OCI-LY7 (cell line): Measurements from ENCODE around the gene KCNJ11. TPM values are rescaled to one million over a fixed set of nuclear protein-coding genes. Genes with fewer than 3 reads are reported as not detected.

ENCODE experiments used
- BruUV-seq: library from RNA; stranded (reverse); fragments of 400-500 nt; replicated peaks from 2 replicates; lab custom pipeline; 2021; lab: Mats Ljungman, UMichigan
- CTCF ChIA-PET: fragments of 300-600 bp; sonication (Branson Sonifier 250); formaldehyde crosslinking; loops from one replicate; lab custom pipeline; 2022; ENCODE audit warnings: antibody characterized with exemption; ENCODE audit not compliant: unreplicated experiment; lab: Charles Lee
- POLR2A ChIA-PET: fragments of 300-600 bp; sonication (Branson Sonifier 250); formaldehyde crosslinking; loops from one replicate; lab custom pipeline; 2022; ENCODE audit warnings: antibody characterized with exemption; lab: Charles Lee
- DNase-seq: peaks from one replicate; pipeline ENCODE4 v3.0.0-alpha.2; 2015; ENCODE audit warnings: low spot score
- H2AFZ ChIP-seq: fragments of 200-600 bp; sonication (generic), shearing (Covaris generic); 2 replicates; pipeline ENCODE4 v1.6.1; 2014; ENCODE audit warnings: mild to moderate bottlenecking, antibody characterized with exemption, low read length, moderate library complexity
- H3K27ac ChIP-seq: fragments of 200-600 bp; sonication (generic); 2 replicates; pipeline ENCODE4 v1.5.1; 2014; ENCODE audit warnings: mixed run types, low read depth, mild to moderate bottlenecking, moderate library complexity, low read length, inconsistent platforms; ENCODE audit not compliant: poor library complexity, severe bottlenecking
- H3K36me3 ChIP-seq: fragments of 200-600 bp; sonication (generic); 2 replicates; pipeline ENCODE4 v1.6.1; 2014; ENCODE audit warnings: mild to moderate bottlenecking, antibody characterized with exemption, low read length, moderate library complexity, mixed read lengths; ENCODE audit not compliant: insufficient read depth
- H3K4me1 ChIP-seq: fragments of 200-600 bp; sonication (generic); 2 replicates; pipeline ENCODE4 v1.5.1; 2014; ENCODE audit warnings: mild to moderate bottlenecking, low read length; ENCODE audit not compliant: insufficient read depth, poor library complexity, severe bottlenecking
- H3K4me2 ChIP-seq: fragments of 200-600 bp; sonication (generic); 2 replicates; pipeline ENCODE4 v1.6.1; 2014; ENCODE audit warnings: mild to moderate bottlenecking, low read length
- H3K4me3 ChIP-seq: fragments of 200-600 bp; sonication (generic); 2 replicates; pipeline ENCODE4 v1.5.1; 2014; ENCODE audit warnings: mild to moderate bottlenecking, low read depth, low read length; ENCODE audit not compliant: poor library complexity, severe bottlenecking
- H3K79me2 ChIP-seq: fragments of 200-600 bp; sonication (generic); 2 replicates; pipeline ENCODE4 v1.6.1; 2016; ENCODE audit warnings: low read depth, mild to moderate bottlenecking, low read length, moderate library complexity, mixed read lengths; ENCODE audit not compliant: insufficient read depth
- H3K9me2 ChIP-seq: fragments of 200-600 bp; sonication (generic); 2 replicates; pipeline ENCODE4 v1.6.1; 2016; ENCODE audit warnings: mild to moderate bottlenecking, low read length, mixed read lengths; ENCODE audit not compliant: insufficient read depth
- H3K9me3 ChIP-seq: fragments of 200-600 bp; sonication (generic); 2 replicates; pipeline ENCODE4 v1.6.1; 2014; ENCODE audit warnings: mild to moderate bottlenecking, mixed run types, low read length, mixed read lengths
- H4K20me1 ChIP-seq: fragments of 200-600 bp; sonication (generic); 2 replicates; pipeline ENCODE4 v1.6.1; 2014; ENCODE audit warnings: mild to moderate bottlenecking, antibody characterized with exemption, low read length, moderate library complexity, mixed read lengths; ENCODE audit not compliant: insufficient read depth
- EZH2phosphoT487 ChIP-seq: fragments of 200-600 bp; sonication (generic); IDR thresholded peaks from 2 replicates; pipeline ENCODE4 v1.6.1; 2018; ENCODE audit warnings: low read depth, borderline replicate concordance, mild to moderate bottlenecking, mixed run types, antibody characterized with exemption, low read length, moderate library complexity, mixed read lengths
- intact Hi-C: fragments of 100-400 bp; cut with micrococcal nuclease; formaldehyde crosslinking; loops from one replicate; pipeline ENCODE4 v1.10.0; 2022; ENCODE audit not compliant: unreplicated experiment
- total RNA-seq, 2 experiments: library from RNA; depleted of rRNA in 1 of 2; stranded (reverse); fragments of >200 nt in 1 of 2; shearing (Covaris generic) in 1 of 2; gene quantifications; 2 replicates each; pipeline ENCODE4 v1.2.3, GENCODE V29; 2014 to 2022
- TF ChIP-seq, protein P1 (sequence below): fragments of 200-600 bp; sonication (generic); conservative IDR thresholded peaks from 2 replicates; pipeline ENCODE4 v1.5.1; 2014; ENCODE audit warnings: mild to moderate bottlenecking, antibody characterized with exemption, low read length, moderate library complexity, mixed read lengths

Gene KCNJ11
- total RNA-seq, 2 experiments from 2014 or later = 7.0 to 8.0 TPM

DNA sequence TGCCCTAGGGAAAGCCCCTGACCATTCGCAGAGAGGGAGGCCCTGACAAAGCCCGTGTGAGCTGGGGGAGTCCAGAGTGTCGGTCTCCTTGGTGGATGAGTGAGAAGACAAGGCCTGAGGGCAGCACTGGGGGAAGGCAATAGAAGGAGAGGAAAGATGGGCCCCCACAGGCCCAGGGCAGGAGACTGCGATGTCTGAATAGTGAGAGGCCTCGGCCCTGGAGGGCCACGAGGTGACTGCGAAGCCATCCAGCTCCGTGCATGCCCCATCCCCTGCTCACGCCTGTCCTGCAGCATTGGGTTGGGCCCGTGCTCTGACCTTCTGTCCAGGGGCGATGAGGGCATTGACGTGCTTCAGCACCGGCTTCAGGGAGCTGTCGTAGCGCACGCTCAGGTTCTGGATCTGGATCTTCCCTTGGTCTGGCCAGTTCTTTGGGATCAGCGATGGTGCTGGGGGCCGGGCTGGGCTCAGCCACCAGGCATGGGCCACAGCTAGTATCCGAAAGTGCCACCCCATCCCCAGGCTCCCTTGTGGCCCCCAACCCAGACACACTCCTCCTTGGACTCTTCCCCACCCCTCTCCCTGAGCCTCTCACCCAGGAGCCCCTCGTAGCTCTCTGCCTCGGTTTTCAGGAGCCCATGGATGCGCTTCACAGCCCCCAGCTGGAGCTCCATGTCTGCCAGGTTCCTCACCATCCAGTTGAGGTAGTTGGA, 8.3 kb upstream of the KCNJ11 start:
- CTCF ChIA-PET = no interaction called here
- Histone ChIP-seq H3K9me3 (no peaks in the 10 kb centered on the region), H3K4me1 (peaks cover 42% of the 10 kb centered on the region), H3K79me2 (no peaks in the 10 kb centered on the region), H3K4me2 (no peak overlapping the region), H2AFZ (no peak overlapping the region), H3K9me2 (no peaks in the 10 kb centered on the region), H4K20me1 (no peaks in the 10 kb centered on the region), H3K36me3 (no peaks in the 10 kb centered on the region), H3K4me3 (no peak overlapping the region), H3K27ac (no peak overlapping the region)
- BruUV-seq = no TSS peak
- intact Hi-C loops = no loop called here
- TF ChIP-seq EZH2phosphoT487 = no peak
- TF ChIP-seq, protein P1, sequence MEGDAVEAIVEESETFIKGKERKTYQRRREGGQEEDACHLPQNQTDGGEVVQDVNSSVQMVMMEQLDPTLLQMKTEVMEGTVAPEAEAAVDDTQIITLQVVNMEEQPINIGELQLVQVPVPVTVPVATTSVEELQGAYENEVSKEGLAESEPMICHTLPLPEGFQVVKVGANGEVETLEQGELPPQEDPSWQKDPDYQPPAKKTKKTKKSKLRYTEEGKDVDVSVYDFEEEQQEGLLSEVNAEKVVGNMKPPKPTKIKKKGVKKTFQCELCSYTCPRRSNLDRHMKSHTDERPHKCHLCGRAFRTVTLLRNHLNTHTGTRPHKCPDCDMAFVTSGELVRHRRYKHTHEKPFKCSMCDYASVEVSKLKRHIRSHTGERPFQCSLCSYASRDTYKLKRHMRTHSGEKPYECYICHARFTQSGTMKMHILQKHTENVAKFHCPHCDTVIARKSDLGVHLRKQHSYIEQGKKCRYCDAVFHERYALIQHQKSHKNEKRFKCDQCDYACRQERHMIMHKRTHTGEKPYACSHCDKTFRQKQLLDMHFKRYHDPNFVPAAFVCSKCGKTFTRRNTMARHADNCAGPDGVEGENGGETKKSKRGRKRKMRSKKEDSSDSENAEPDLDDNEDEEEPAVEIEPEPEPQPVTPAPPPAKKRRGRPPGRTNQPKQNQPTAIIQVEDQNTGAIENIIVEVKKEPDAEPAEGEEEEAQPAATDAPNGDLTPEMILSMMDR = no peak
- DNase-seq = no peak
- POLR2A ChIA-PET = no interaction called here

DNA sequence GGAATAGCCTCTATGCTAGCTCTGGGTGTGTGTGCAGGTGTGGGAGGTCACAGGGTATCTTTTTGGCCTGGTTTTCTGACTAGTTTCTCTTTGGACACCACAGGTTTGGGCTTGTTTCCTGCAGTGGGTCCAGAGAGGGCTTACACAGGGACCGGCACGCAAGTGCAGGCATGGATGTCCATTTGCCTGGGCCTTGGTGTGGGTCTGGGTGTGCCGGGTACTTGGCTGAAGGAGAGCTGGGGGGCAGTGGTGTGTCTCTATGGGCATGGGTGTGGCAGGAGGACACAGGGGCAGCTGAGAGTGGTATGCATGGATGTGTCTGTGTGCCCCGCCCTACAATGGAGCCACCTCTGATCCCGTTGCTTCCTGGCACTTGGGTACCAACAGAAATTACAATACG, 7.5 kb upstream of the KCNJ11 start:
- no TSS peak for BruUV-seq
- no peak overlapping the region for H3K4me3 ChIP-seq
- H3K9me3 ChIP-seq = no peaks in the 10 kb centered on the region
- H2AFZ ChIP-seq = no peak overlapping the region
- ChIA-PET CTCF (no interaction called here), POLR2A (no interaction called here)
- intact Hi-C loops = no loop called here
- no peaks in the 10 kb centered on the region for H3K36me3 ChIP-seq
- peaks cover 42% of the 10 kb centered on the region for H3K4me1 ChIP-seq
- H3K27ac ChIP-seq = no peak overlapping the region
- no peak overlapping the region for H3K4me2 ChIP-seq
- no peaks in the 10 kb centered on the region for H4K20me1 ChIP-seq
- no peaks in the 10 kb centered on the region for H3K79me2 ChIP-seq
- DNase-seq = no peak
- TF ChIP-seq, protein P1 = no peak
- no peak for TF ChIP-seq EZH2phosphoT487
- no peaks in the 10 kb centered on the region for H3K9me2 ChIP-seq

DNA sequence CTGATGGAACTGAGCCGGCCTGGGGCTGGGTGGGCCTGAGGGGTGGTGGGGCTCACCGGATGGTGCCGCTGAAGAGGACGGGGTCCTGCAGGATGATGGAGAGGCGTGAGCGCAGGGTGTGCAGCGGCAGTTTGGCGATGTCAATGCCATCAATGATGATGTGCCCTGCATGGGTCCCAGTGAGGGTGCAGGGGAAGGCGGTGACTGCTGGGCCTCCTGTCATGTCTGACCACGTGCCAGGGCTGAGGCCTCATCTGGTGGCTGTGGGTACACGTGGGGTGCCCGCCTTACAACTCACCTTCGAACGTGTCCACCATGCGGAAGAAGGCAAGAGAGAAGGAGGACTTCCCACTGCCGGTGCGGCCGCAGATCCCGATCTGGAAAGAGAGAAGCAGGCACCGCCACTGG, 7.1 kb upstream of the KCNJ11 start:
- H2AFZ ChIP-seq = no peak overlapping the region
- BruUV-seq = no TSS peak
- POLR2A ChIA-PET = no interaction called here

More for the DNA sequence above, 7.1 kb upstream of the KCNJ11 start:
- H4K20me1 ChIP-seq = no peaks in the 10 kb centered on the region
- TF ChIP-seq EZH2phosphoT487 = no peak
- TF ChIP-seq, protein P1 = no peak
- H3K9me3 ChIP-seq = no peaks in the 10 kb centered on the region
- CTCF ChIA-PET = no interaction called here
- no peak overlapping the region for H3K27ac ChIP-seq
- no peaks in the 10 kb centered on the region for H3K79me2 ChIP-seq
- no peak for DNase-seq
- no peaks in the 10 kb centered on the region for H3K9me2 ChIP-seq
- no peaks in the 10 kb centered on the region for H3K36me3 ChIP-seq
- no peak overlapping the region for H3K4me2 ChIP-seq
- intact Hi-C loops = no loop called here
- peaks cover 42% of the 10 kb centered on the region for H3K4me1 ChIP-seq
- no peak overlapping the region for H3K4me3 ChIP-seq
